NCI-H1092 (cell line): Measurements from ENCODE around the gene ITGAE.
"Not testable (repeated sequence)": the region's sequence is repeated elsewhere in the genome, so short reads cannot be mapped to it uniquely, and the experiment has no call there.

ENCODE experiments used
- DNase-seq: peaks from one replicate; lab custom pipeline; 2025; lab: John Stamatoyannopoulos, UW

The ITGAE gene, protein sequence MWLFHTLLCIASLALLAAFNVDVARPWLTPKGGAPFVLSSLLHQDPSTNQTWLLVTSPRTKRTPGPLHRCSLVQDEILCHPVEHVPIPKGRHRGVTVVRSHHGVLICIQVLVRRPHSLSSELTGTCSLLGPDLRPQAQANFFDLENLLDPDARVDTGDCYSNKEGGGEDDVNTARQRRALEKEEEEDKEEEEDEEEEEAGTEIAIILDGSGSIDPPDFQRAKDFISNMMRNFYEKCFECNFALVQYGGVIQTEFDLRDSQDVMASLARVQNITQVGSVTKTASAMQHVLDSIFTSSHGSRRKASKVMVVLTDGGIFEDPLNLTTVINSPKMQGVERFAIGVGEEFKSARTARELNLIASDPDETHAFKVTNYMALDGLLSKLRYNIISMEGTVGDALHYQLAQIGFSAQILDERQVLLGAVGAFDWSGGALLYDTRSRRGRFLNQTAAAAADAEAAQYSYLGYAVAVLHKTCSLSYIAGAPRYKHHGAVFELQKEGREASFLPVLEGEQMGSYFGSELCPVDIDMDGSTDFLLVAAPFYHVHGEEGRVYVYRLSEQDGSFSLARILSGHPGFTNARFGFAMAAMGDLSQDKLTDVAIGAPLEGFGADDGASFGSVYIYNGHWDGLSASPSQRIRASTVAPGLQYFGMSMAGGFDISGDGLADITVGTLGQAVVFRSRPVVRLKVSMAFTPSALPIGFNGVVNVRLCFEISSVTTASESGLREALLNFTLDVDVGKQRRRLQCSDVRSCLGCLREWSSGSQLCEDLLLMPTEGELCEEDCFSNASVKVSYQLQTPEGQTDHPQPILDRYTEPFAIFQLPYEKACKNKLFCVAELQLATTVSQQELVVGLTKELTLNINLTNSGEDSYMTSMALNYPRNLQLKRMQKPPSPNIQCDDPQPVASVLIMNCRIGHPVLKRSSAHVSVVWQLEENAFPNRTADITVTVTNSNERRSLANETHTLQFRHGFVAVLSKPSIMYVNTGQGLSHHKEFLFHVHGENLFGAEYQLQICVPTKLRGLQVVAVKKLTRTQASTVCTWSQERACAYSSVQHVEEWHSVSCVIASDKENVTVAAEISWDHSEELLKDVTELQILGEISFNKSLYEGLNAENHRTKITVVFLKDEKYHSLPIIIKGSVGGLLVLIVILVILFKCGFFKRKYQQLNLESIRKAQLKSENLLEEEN

DNA sequence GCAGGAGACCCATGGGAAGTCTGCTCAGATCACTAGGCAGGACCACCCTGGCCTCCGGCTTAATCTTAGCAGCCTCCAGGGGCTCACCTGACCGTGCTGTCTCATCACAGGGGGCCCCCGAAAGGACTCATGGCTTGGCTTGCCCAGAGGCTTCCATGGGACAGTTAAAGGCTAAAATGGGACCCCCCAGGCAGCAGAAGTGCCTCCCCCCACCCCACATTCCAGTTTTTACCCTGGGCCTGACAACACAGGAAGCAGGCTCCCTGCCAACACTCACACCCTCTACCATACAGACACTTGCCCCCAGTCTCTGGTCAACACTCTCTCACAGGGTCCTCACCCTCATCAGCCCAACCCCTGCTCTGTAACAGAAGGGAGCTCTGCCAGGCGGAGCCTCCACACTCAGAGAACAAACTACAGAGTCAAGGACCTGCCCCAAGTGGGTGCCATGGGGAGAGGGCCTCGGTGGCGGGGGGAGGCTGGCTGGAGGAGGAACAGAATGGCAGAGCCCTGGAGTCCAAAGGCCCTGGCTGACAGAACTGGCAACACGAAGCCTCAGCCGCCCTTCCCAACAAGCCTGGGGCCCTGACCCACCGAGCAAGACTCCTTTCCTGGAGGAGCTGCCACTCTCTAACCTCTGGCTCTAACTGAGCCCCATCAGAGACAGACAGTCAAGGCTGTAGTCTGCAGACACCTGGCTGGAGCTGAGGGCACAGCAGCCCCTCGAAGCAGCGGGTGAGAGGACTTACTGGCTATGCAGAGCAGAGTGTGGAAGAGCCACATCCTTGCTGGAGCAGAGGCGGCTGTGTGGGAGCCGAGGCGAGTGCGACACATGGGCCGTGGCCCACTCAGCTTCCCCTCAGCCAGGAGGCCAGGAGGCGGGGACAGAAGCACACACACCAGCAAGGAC is at the start of gene ITGAE:
ITGAE (minus strand) TSS at position 827 of the 910 bp plus-strand sequence; CDS start at position 783, 44 bp downstream.
- no peak for DNase-seq

DNA sequence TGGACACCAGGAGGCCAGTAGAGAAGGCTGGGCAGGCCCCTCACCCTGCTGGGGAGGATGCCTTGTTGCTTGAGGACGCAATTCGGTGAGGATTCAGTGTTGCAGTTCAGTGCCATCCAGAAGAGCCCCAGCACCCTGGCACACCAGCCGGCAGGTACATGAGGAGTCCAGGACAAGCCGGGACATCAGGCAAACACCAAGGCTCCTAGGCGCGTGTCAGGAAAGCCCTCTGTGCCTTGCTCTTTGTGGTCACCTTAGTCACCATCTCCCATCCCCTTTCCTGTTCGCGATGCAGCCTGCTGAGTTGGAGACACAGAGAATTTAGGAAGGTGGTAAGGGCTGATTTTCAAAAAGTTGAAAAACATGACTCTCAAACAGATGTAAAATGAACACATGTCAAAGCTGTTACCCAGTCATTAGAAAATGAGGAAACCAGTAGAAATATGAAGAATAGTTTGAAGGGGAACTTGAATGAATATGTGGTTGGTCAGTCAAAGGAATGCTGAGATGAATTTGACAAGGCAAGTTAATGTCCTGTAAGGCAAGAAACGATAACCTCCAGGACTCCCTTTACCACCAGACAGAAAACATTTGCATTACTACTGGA is 47.3 kb upstream of the ITGAE start:
- no peak for DNase-seq

DNA sequence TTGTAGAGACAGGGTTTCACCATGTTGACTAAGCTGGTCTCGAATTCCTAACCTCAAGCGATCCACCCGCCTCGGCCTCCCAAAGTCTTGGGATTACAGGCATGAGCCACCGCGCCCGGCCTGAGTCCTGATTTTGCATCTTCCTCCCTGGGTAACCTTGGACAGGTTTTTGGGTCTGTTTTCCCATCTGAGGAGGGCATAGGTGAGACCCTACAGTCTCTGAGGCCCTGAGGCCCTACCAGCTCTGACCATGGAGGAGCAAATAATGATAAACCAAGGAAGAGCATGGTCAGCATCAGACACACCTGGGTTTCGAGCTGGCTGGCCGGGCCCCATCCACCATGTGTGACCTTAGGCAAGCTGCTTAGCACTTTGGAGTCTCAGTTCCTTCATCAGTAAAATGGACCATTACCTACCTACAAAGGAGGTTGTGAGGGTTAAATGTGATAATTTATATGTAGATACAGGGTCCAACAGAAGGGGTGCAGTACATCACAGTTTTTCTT is 46.2 kb upstream of the ITGAE start:
- DNase-seq: no peak

DNA sequence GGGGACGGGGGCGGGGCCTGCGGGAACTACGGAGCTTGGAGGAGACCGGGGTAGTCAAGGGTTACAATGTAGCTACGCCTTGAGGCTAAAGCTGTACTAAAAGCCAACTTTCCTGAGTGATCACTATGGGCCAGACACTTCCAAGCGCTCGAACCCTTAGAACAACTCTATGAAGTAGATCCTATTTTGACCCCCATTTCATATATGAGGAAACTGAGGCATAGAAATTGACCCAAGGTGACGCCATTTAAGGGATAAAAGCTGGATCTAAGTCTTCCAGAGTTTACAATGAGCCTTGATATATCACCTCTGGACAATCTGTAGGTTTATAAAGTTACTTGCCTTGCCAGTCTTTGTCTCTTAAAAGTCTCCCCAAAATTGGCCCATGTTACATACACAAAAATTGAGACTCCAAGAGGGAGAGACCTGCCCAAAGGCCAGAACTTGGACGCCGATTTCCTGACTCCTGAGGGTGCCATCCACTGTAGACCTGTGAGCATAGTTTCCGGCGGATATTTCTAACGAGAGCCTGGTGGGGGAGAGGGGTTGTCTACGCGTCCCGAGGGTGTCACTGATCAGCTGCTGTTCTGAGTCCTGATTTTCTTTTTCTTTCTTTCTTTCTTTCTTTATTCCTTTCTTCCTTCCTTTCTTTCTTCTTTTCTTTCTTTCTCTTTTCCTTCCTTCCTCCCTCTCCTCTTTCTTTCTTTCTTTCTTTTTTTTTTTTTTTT is 45.6 kb upstream of the ITGAE start:
- no peak for DNase-seq

DNA sequence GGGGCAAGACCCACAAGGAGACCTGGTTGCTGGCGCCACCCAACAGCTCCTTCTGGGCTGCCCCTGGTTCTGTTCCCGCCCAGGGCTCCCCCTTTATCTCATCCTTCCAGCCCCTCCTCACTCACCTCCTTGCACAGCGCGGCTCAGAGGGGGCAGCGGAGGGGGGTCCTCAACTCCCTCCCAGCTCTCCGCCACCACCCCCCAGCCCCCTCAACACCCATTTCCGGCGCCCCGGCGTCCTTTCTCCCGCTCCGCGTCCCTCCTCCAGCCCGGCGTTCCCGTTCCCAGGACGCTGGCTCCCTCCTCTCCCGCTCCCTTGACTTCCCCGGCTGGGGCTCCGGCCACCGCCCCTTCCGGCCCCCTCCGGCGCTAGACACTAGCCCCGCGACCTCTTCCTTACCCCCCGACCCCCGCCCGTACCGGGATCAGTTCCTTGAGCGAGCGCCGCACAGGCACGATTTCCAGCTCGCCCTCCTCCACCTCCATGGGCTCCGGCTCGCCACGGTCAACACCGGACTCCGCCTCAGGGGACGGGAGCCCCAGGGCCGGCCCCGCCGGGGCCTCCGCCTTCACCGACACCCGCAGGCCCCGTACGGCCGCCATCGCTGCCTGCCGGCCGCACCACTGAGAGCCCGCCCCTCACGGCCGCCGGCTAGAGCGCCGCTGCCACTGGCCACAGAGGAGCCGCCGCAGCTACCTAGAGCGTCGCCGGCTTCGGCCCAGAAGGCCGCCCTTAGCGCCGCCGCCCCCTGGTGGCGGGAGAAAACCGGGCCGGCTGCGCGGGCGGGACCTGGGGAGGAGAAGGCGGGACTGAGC is 44.8 kb upstream of the ITGAE start, which contains the start of gene NCBP3:
NCBP3 (minus strand) TSS at position 626 of the 816 bp plus-strand sequence; CDS start at position 603, 23 bp downstream.
- DNase-seq: peak; percentile 84

DNA sequence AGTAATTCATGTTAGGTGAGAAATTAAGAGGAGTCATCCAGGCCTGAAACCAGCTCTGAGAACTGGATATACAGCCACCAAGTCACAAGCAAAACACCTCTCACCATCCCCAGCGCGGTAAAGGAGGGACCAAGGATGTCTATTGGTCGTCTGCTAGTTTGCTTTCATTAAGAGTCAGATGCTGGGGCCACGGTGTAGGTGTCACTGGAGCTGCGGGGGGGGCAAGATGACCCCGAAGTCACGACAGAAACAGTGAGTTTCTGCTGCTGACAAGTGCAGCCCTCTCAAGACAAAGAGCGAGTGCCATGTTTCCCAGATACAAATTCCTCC is 44.3 kb upstream of the ITGAE start:
- DNase-seq: no peak

DNA sequence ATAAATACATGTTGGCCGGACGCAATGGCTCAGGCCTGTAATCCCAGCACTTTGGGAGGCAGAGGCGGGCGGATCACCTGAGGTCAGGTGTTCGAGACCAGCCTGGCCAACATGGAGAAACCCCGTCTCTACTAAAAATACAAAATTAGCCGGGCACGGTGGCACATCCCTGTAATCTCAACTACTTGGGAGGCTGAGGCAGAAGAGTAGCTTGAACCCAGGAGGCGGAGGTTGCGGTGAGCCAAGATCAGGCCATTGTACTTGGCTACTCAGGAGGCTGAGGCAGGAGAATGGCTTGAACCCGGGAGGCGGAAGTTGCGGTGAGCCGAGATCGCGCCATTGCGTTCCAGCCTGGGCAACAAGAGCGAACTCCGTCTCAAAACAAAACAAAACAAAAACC is 43.6 kb upstream of the ITGAE start:
- not testable (repeated sequence) for DNase-seq

DNA sequence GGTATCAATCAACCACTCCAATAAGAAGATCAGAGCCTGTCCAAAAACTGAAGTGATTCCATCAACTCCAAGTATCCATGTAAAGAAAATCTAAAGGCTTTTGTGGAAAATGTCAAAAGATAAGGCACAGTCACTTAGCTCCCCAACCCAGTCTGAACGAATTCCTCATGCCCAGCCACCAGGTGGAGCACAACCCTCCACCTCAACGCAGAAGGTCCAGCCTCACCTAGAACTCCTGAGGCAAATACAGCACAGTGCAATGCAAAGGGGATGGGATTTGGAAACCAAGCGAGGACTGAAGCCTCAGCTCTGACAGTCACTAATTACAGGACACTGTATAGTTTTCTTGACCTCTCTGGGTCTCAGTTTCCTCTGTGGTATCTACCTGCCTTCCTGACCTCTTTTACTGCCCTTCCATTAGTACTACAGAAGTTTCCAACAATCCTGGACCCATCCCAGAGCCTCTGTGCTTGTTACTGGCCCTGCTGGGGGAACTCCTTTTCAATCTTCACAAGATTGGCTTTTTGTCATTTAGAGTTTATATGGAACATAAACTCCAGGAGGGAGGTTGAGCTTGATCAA is 43.0 kb upstream of the ITGAE start:
- DNase-seq: no peak

DNA sequence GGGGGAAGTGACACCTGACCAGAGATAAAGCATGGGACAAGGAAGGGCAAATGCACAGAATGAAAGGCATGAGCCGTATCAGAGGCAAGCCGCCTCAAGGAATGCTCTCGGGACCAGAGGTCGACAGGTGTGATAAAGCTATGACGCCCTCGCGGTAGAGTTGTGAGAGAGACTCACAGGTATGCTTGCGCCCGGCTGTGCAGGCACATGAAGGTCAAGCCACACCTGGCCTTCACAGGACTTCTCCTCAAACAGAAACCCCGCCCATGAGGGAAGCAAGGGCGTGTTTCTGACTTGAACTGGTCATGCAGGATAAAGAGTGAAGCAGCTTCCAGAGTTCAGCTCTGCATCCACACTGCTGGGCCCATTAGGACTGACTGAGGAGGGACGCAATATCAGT is 37.2 kb upstream of the ITGAE start:
- no peak for DNase-seq

DNA sequence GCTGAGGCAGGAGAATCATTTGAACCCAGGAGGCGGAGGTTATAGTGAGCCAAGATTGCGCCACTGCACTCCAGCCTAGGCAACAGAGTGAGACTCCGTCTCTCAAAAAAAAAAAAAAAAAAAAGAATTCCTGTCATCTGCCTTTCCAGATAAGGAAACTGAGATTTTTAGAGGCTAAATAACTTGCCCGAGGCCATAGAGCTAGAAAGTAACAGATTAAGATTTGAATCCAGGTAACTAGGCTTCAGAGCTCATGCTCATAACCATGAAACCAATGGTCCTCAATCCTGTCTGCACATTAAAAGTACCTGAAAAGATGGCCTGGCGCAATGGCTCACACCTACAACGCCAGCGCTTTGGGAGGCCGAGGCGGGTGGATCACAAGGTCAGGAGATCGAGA is 35.6 kb upstream of the ITGAE start:
- no peak for DNase-seq

DNA sequence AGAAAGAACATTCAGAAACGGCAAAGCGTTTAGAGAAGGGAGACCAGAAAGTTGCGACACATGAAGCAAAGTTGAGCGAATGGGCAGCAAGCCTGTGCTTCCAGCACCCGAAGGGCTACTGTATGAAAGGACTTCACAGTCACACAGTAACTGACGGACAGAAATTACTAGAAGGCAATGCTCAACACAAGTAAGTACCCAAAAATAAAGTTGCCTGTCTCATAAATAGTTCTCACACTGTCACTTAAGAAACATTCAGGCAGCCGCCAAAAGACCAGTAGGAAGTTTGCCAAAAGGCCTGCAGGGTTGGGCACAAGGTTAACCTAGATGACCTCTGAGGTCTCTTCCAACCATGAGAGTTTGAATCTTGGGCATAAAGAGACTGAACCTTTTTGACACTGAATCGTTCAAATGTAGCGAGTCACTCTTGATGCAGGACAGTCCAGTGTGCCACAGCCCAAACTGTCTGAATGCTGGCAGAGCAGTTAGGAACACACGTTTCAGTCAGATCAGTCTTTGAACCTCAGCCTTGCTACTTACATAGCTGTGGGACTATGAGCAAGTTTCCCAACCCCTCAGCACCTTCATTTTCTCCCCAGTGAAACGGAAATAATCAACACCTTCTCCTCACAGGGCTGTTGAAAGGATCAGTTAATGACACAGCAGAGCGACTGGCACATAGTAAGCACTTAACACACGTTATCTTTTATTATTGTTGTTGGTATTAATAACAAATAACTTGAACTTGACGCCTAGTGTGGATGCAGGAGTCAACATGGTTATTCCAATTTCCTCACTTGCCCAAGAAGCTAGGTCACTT is 34.6 kb upstream of the ITGAE start:
- no peak for DNase-seq

DNA sequence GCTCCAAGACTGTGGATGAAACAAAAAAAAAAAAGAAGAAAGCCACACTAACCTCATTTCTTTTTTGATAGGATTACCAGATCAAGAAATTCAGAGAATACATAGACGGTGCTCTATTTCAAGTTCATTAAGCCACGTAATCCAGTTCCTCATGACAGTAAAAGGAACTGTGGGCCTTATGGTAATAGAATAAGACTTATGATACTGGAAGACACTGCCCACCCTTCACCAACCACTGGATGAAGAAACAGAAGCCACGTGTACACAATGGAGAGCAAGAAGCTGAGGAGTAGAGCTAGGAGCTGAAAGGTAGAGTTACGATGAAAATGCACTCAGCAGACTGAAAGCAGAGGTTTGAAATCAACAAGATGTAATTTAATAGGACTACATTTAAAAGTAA is 33.8 kb upstream of the ITGAE start:
- DNase-seq: no peak

DNA sequence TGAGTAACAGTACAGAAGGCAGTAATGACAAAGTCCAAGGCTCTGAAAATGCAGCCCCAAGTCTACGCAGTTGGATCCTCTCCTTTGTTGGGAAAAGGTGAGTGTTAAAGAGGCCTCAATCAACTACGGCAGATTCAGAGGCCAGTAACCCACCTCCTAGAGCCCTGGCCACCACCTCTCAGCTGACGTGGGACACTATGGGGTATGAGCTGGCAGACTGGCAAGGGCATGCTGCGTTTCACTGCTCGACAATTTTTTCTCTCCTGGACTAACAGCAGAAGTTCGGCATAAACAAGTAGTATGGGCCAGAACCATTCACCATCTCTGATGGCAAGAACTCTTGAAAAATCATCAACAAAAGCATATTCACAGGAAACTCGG is 27.9 kb upstream of the ITGAE start:
- DNase-seq: no peak

DNA sequence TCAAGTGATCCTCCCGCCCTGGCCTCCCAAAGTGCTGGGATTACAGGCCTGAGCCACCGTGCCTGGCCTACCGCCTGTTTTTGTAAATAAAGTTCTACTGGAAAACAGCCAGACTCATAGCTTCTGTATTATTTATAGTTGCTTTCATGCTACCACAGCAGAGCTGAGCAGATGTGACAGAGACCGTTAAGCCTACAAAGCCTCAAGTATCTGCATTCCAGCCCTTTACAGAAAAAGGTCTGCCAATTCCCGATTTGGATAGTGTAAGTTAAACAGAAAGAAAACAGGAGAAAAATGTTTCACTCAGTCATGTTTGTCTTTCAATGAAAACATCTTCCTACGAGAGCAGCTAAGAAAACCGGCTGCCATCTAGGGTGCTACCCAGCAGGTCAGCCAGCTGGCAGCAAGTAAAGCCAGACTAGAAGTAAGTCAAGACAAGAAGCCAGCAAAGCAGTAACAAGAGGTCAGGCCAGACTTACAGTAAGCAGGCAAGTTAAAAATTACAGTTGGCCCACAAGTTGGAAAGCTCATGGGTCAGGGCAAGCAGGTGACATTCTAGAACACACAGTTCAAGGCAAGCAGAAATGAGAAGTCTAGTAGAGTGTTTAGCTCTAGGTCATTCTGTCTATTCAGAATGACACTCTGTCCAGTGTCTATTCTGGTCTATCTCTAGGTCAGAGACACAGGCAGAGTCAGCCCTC is 27.3 kb upstream of the ITGAE start:
- no peak for DNase-seq

DNA sequence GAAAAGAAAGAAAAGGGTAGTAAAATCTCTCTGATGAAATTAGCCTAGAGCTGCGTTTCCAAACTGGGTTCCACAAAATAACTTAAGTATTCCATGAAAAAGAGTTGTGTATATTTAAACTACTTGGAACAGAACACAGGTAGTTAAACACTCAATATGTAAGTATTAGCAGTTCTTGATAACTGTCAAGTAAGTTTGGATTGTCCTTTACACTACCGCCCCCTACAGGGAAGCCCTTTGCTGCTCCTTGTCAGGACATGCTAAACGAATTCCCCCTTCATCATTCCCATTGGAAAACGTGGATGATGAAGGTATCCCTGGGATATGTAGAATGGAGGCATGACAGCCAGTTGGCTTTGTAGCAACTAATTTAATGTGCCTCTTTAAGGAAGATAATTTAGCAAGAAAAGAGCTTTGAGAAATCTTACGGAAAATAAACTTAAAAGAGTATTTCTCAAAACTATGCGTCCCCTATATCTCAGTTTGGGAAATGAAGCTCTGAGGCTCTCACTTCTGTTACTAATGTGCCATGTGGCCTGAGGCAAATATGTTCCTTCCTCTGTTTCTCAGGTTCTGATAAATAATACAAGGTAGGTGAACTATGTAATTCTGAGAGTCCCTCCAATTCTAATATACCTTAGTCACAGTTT is 26.3 kb upstream of the ITGAE start:
- no peak for DNase-seq

DNA sequence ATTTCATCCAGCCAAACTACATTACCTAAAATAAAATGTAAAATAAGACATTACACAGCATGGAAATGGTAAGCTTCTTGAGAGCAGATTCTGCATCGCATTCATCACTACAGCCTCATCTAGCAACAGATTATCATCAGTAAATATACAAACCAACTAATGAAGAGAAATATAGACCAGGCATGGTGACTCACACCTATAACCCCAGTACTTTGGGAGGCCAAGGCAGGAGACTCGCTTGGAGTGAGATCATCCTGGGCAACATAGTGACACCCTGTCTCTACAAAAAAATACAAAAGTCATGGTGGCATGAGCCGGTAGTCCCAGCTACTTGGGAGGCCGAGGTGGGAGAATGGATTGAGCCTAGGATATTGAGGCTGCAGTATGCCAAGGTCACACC is 25.2 kb upstream of the ITGAE start:
- no peak for DNase-seq

DNA sequence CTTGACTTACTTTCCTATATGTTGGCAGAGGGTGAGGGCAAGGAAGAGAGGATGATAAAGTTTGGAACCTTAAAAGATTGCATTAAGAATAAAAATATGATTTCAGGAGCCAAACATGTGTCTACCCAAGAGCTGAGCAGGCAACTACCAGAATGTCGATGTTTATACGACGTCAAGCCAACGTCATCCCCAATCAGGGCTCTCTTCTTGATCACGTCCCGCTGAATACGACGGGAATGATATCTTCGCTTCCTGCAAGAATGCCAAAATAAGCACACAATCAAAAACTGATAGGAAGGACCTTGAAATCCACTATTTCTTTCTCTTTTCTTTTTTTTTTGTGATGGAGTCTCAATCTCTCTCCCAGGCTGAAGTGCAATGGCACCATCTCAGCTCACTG is 20.1 kb upstream of the ITGAE start:
- DNase-seq: no peak
